GM12873 (cell line): ENCODE data around the gene HAUS3.

Source experiments
- CTCF ChIP-seq: IDR thresholded peaks from 2 replicates; pipeline ENCODE4 v1.5.1; 2012; ENCODE audit warnings: low read depth, mild to moderate bottlenecking, moderate library complexity, low read length, control low read depth; ENCODE audit not compliant: insufficient read depth; ENCODE audit errors: missing control alignments

The HAUS3 gene

DNA sequence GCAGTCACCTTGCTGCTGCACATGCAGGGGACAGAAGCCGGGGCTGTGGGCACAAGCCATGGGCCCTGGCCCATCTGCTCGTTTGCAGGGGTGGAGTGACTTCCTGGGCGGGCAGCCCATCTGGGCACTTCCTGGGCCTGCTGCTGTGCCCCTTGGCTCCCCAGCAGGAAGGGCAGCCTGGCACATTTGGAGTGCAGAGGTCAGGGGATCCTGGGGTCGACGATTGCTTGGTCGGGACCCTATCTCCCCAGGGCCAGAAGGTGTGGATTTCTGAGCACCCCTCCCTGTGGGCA lies 30.9 kb upstream of the HAUS3 start:
- no peak for TF ChIP-seq CTCF

DNA sequence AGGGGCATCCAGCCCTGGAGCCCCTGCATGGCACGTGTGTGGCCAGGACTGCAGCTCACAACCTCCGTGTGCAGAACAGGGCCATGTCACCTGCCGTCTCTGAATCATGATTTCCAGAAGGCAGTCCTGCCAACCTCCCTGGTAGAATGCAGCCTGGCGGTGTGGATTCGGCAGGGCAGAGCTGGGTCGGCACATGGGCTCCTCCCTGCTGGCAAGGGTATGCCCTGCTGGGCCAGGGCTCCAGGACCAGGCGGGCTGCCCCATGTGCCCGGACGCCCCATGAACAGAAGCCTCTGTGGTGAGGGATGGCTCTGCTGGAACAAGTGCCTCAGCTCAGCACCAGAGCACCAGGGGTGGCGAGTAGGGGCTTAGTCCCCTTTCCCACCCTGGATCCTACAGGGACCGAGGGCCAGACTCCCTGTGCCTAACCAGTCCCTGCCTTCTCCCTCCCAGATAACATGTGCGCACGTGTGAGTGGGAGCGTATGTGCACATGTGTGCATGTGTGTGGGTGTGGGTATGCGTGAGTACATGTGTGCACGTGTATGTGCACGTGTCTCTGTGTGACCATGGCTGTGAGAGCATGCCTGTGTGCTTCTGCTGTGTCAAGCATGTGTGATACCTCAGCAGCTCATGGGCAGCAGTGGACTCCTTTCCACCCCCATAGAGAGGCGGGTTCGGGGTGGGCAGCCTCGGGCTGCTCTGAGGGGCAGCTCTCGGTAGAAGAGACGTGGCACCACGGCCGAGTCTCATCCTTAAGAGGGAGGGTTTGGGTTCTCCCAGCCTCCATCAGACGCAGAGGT lies 30.3 kb upstream of the HAUS3 start:
- no peak for TF ChIP-seq CTCF

DNA sequence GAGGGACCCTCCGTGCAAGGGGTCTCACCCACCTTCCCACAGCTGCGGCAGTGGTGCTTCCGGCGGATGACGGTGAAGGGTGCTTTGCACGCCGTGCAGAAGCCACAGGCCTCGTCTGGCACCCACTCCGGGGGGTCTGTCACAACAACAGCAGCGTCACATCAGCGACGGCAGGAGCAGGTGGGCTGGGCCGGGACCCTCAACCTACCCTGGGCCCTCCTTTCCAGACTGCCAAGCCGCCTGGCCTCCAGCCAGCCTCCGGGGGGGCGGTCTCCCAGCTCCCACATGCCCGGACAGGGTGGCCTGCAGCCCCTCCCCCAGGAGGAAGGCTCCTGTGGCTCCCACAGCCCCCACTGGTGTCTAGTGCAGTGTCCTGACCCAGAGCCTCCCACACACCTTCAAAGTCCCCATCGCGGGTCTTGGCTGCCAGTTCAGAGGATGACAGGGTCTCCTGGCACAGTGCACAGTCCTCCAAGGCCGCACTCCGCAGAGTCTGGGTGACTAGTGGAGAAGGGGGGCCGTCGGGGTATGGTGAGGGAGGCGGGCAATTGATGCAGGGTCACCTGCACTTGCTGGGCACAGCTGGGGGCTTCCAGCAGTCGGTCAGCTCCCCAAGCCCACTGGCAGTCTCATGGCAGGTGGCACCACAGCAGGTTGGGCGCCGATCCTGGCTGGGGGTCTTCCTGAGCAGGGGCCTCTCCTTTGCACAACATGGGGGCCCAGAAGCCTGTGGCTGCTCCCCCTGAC lies 29.5 kb upstream of the HAUS3 start:
- TF ChIP-seq CTCF, result no peak

DNA sequence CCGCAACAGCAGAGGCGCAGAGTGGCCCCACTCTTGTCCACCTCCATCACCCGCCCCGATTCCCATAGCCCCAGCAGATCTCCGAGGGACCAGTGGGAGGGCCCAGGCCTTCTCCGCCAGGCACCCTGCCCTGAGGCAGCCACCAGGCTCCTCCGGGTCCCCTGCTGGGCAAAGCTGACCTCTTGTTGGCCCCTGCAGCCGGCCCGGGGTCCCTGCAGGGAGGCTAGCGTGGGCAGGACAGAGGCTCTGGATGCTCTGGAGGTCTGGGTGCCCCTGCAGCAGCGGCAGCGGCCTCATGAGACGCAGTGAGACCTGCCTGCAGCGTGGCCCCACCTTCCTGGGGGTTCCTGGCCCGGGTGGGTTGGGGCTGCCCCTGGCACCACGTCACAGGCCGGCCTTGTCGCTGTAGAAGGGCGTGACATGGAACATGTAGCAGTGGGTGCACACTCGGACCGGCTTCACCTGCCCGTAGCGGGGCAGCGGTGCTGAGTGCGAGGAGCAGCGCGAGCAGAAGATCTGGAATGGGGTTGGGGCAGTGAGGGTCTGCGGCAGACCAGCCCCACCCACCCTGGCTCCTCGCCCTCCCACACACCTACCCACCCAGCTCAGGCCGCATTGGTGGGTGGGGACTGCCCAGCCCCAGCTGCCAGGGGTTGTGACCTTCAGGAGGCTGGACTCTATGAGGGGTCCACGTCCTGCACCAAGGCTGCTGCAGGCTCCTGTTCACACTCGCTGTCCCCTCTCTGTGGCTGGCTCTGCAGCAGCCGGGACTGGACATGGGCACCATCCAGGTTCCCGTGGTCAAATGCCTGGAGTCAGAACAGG lies 28.6 kb upstream of the HAUS3 start:
- no peak for TF ChIP-seq CTCF

DNA sequence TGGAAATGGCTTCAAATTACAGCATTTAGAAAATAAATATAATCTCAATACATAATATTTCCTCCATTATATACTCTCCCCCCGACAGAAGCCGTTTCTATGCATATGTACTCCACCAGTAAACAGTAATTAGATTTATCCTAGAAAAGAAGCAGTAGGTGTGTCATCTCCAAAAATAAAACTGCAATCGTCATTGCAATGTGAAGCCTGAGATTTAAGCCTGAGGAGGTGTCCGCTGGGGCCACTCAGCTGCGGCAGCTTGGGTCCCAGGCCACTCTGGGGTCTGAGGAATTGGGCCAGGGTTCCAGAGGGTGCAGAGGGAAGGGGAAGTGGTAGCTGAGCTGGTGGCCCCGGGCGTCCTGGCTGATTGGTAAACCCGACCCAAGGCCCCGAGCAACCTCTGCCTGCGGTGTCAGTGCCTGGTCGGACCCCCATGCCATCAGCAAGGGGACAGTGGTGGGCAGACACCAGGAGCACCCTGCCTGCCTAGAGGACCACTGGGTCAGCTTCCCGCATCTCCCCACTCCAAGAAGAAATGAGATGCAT lies 27.8 kb upstream of the HAUS3 start:
- TF ChIP-seq CTCF, result no peak

GRCh38 chr4:2269206-2269531 lies 27.2 kb upstream of the HAUS3 start:
- TF ChIP-seq CTCF, result no peak
